ENCODE measurements around the gene P2RY2.

DNA sequence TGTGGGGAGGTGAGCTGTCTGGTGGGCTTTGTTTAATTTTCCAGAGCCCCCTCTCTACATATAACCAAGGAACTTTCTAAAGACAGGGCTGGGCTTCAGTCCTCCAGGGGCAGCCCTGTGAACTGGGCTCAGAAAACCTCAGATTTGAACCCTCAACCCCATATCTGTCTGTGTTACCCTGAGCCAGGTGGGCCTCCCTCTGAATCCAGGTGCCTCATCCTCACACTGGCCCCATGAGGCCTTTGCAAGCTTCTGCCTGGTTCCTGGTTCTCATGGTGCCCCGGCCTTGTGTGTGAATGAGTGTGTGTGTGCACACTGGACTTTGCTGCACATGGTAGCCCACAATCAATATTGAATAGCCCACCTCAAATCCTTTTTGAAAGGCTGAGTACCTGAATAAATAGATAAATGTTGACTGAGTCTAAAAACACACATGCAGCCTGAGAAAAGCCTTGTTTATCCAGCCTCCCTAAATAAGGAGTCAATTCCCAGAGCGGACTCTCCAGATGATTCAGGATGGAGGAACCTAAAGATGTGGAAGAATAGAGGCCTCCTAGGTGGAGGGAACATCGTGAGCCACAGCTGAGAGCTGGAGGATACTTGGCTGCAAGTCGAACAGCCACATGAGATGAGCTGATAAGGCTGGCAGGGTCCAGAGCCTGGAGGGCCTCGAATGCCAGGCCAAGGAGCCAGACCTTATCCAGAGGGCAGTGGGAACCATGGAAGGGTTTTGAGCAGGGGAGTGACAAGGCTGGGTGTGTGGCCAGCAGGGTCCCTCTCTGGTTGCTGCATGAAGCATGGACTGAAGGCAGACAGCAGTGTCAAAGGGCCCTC is 28.1 kb upstream of the P2RY2 start:
- TF ChIP-seq REST (IDR thresholded peaks at IDR 0.05) = no peak
- no peak for TF ChIP-seq TAF1 (conservative IDR thresholded peaks at IDR 0.05)
- TF ChIP-seq, protein P1, sequence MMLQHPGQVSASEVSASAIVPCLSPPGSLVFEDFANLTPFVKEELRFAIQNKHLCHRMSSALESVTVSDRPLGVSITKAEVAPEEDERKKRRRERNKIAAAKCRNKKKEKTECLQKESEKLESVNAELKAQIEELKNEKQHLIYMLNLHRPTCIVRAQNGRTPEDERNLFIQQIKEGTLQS (IDR thresholded peaks at IDR 0.05) = no peak
- TF ChIP-seq, protein P2, sequence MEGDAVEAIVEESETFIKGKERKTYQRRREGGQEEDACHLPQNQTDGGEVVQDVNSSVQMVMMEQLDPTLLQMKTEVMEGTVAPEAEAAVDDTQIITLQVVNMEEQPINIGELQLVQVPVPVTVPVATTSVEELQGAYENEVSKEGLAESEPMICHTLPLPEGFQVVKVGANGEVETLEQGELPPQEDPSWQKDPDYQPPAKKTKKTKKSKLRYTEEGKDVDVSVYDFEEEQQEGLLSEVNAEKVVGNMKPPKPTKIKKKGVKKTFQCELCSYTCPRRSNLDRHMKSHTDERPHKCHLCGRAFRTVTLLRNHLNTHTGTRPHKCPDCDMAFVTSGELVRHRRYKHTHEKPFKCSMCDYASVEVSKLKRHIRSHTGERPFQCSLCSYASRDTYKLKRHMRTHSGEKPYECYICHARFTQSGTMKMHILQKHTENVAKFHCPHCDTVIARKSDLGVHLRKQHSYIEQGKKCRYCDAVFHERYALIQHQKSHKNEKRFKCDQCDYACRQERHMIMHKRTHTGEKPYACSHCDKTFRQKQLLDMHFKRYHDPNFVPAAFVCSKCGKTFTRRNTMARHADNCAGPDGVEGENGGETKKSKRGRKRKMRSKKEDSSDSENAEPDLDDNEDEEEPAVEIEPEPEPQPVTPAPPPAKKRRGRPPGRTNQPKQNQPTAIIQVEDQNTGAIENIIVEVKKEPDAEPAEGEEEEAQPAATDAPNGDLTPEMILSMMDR (IDR thresholded peaks at IDR 0.05; ENCODE audit: low read depth, low read length, missing input control) = no peak
- TF ChIP-seq RXRA (IDR thresholded peaks at IDR 0.05) = no peak
- TF ChIP-seq FOXA1 (IDR thresholded peaks at IDR 0.05) = no peak
- no peak for TF ChIP-seq YY1 (IDR thresholded peaks at IDR 0.05)
- TF ChIP-seq SP1 (IDR thresholded peaks at IDR 0.05) = no peak

Measured in liver (tissue), 3 donors.